ENCODE data around the gene OR5P2. TPM values are rescaled to one million over a fixed set of nuclear protein-coding genes. Genes with fewer than 3 reads are reported as not detected.

Gene OR5P2, protein sequence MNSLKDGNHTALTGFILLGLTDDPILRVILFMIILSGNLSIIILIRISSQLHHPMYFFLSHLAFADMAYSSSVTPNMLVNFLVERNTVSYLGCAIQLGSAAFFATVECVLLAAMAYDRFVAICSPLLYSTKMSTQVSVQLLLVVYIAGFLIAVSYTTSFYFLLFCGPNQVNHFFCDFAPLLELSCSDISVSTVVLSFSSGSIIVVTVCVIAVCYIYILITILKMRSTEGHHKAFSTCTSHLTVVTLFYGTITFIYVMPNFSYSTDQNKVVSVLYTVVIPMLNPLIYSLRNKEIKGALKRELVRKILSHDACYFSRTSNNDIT
- total RNA-seq (2014; rRNA removed; shearing (Covaris generic)) = not detected in 2 replicates

GRCh38 chr11:7796842-7797241 lies at the start of gene OR5P2:
OR5P2 (minus strand) TSS chr11:7796942; CDS start chr11:7796942, 0 bp downstream.

GRCh38 chr11:7830740-7831139 lies 34.0 kb upstream of the OR5P2 start, which contains the start of gene OR5P3:
OR5P3 (minus strand) TSS chr11:7830840.

Other genes starting within 250 kb of the OR5P2 start
- 16.1 and 23.3 TPM in 2 replicates for gene CYB5R2, start 123.4 kb downstream of the OR5P2 start, total RNA-seq (2014; rRNA removed; shearing (Covaris generic))
- gene OVCH2, start 90.5 kb downstream of the OR5P2 start, total RNA-seq (2014; rRNA removed; shearing (Covaris generic)) = not detected in 2 replicates
- not detected in 2 replicates for gene OR5P3, start 33.9 kb upstream of the OR5P2 start, total RNA-seq (2014; rRNA removed; shearing (Covaris generic))
- not detected in 2 replicates for gene OR10A6, start 134.3 kb upstream of the OR5P2 start, total RNA-seq (2014; rRNA removed; shearing (Covaris generic))
- gene OR10A3, start 144.8 kb upstream of the OR5P2 start, total RNA-seq (2014; rRNA removed; shearing (Covaris generic)) = not detected in 2 replicates
- 0.13 TPM in 1 of 2 replicates, not detected in the other for gene NLRP10, start 168.5 kb upstream of the OR5P2 start, total RNA-seq (2014; rRNA removed; shearing (Covaris generic))
- gene EIF3F, start 190.4 kb upstream of the OR5P2 start, total RNA-seq (2014; rRNA removed; shearing (Covaris generic)) = 212 and 242 TPM in 2 replicates